Measurements from ENCODE around the gene TNKS2. TPM values are rescaled to one million over a fixed set of nuclear protein-coding genes. Genes with fewer than 3 reads are reported as not detected.
"Not testable (repeated sequence)": the region's sequence is repeated elsewhere in the genome, so short reads cannot be mapped to it uniquely, and the experiment has no call there.

Gene TNKS2
- total RNA-seq (2014; rRNA removed; shearing (Covaris generic)) = 16.7 and 19.2 TPM in 2 replicates

DNA sequence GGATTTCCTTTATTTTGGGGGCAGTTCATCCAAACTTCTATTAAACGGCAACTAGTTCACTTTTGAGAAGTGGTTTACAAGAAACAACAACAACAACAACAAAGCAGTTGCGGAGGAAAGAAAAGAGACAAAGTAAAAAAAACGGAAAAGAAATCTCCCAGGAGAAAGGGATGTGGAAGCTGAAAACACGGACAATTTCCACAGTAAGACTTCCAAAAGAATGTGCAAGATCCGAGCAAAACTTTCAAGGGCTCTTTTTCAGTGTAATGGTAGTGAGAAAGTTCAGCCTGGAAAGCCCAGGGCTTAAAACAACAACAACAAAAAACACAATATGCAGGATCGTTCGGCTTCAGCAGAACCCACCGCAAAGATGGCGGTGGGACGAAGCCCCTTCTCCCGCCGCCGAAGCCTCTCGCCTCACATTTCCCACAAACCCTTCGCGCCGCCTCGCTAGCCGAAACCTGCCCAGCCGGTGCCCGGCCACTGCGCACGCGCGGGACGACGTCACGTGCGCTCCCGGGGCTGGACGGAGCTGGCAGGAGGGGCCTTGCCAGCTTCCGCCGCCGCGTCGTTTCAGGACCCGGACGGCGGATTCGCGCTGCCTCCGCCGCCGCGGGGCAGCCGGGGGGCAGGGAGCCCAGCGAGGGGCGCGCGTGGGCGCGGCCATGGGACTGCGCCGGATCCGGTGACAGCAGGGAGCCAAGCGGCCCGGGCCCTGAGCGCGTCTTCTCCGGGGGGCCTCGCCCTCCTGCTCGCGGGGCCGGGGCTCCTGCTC lies at the start of gene TNKS2:
TNKS2 (plus strand) TSS at position 553 of the 775 bp plus-strand sequence. CDS start 265 bp downstream, outside the sequence.
- peak; percentile 89 for DNase-seq (ENCODE audit: low read depth)

DNA sequence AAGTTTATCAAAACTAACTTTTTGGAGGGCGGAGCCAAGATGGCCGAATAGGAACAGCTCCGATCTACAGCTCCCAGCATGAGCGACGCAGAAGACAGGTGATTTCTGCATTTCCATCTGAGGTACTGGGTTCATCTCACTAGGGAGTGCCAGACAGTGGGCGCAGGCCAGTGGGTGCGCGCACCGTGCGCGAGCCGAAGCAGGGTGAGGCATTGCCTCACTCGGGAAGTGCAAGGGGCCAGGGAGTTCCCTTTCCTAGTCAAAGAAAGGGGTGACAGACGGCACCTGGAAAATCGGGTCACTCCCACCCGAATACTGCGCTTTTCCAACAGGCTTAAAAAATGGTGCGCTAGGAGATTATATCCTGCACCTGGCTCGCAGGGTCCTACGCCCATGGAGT lies 48.6 kb upstream of the TNKS2 start:
- not testable (repeated sequence) for DNase-seq (ENCODE audit: low read depth)

DNA sequence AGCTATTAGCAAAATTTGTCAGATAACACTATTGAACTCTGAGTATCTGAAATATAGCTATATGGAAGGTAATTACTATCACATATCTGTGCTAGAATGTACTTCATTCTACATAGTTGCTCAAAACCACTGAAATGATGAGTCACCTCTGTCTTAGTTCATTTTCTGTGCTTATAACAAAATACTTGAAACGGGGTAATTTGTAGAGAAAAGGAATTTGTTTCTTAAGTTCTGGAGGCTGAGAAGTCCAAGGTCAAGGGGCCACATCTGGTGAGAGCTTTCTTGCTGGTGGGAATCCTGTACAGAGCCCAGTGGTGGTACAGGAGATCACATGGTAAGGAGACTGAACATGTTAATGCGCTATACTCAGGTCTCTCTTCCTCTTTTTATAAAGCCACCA lies 41.9 kb upstream of the TNKS2 start:
- peak; percentile 63 for DNase-seq (ENCODE audit: low read depth)

DNA sequence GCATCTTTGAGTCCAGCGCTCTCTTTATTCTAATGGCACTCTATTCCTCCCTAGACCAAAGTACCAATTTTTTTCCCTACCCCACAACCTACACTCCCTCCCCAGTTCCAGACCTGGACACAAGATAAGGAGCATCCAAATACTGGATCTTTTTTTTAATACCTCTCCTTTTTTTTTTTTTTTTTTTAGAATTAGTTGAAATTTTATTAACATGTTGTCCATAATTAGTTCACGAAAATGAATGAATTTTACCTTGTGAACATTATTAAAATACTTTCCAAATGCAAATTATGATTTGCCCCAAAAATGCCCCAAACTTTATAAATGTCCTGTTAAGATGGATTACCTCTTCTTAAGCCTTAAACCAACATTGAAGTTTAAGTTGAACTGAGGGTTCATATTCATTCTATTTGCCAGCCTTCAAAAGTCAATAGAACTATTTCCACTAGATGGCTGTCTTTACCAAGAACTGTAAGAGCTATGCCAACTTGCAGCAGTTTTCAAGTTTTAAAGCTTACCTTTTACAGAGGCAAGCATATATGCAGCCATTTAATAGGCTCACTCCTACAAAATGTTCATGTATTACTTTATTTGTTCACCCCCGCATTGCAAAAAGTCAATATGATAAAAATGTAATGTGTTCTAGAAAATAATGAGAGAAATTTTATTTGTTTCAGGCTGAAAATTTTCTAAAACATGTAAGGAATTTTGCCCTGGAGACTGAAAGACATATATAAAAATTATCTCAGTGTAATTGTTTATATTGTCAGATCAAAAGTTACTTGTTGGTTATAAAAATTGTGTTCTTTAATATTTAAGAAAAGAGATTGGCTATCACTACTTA lies 39.7 kb upstream of the TNKS2 start:
- DNase-seq (ENCODE audit: low read depth) = peak; percentile 54

DNA sequence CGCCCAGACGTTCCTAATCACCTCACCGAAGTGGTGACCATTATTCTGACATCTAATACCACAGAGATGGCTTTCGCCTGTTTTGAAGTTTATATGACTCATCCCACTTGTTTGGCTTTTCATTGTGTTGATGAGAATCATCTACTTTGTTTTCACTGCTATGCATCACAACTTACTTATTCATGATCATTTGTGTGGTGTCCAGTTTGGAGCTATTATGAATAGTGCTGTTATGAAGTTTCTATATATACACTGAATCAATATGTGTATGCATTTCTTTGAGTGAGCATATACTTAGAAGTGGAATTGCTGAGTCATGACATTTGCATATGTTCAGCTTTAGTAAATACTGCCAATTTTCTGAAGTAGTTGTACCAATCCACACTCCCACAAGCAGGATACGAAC lies 38.6 kb upstream of the TNKS2 start:
- DNase-seq (ENCODE audit: low read depth) = peak; percentile 51

DNA sequence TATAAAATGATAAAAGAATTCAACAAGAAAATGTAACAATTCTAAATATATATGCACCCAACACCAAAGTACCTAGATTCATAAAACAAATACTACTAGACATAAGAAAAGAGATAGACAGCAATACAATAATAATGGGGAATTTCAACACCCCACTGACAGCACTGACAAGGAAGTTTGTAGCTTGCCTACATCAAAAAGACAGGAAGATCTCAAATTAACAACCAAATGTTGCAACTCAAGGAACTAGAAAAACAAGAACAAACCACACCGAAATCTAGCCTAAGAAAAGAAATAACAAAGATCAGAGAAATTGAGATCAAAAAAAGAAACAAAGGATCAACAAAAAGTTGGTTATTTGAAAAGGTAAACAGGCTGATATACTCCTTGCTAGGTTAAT lies 36.5 kb upstream of the TNKS2 start:
- no peak for DNase-seq (ENCODE audit: low read depth)

DNA sequence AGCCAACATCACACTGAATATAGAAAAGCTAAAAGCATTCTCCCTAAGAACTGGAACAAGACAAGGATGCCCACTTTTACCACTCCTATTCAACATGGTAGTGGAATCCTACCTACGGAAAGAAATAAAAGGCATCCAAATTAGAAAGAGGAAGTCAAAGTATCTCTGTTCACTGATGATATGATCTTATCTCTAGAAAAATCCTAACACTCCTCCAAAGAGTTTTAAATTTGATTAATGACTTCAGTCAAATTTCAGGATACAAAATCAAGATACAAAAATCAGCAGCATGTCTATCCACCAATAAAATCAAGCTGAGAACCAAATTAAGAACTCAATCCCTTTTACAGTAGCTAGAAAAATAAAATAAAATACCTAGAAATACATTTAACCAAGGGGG lies 35.3 kb upstream of the TNKS2 start:
- DNase-seq (ENCODE audit: low read depth) = no peak

DNA sequence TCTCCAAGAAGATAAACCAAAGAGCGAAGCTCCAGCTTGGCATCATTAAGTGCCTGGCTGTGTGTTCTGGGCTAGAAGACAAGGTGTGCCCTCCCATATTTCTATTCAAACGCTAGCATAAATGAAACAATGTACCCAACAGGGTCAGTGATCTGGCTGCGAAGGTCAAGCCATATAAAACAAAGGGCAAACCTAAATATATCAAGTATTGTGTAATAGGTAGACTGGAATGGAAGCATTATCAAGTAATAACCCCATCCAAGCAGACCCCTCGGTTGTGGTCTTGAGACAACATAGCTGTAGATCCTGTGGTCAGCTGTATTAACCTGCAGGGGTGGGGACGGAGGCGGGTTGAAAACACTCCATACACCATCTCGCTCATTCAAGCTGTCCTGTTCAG lies 31.6 kb upstream of the TNKS2 start:
- no peak for DNase-seq (ENCODE audit: low read depth)

DNA sequence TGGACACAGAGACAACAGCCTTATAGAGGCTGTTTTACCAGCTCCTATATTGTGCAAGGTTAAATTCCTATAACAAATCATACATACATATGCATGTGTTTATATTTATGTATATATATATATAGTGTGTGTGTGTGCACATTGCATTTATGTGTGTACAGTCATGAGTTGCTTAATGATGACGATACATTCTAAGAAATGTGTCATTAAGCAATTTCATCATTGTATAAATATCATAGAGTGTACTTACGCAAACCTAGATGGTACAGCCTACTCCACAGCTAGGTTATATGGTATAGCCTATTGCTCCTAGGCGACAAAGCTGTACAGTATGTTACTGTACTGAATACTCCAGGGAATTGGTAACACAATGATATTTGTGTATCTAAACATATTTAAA lies 30.1 kb upstream of the TNKS2 start:
- no peak for DNase-seq (ENCODE audit: low read depth)

DNA sequence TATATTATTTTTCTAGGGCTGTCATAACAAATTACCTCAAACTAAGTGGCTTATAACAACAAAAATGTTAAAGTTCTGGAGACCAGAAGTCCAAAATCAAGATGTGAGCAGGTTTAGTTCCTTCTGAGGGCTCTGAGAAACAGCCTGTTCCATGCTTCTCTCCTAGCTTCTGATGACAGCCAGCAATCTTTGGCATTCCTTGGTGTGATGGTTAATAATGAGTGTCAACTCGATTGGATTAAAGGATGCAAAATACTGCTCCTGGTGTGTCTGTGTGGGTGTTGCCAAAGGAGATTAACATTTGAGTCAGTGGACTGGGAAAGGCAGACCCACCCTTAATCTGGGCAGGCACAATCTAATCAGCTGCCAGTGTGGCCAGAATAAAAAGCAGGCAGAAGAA lies 26.3 kb upstream of the TNKS2 start:
- DNase-seq (ENCODE audit: low read depth) = no peak

DNA sequence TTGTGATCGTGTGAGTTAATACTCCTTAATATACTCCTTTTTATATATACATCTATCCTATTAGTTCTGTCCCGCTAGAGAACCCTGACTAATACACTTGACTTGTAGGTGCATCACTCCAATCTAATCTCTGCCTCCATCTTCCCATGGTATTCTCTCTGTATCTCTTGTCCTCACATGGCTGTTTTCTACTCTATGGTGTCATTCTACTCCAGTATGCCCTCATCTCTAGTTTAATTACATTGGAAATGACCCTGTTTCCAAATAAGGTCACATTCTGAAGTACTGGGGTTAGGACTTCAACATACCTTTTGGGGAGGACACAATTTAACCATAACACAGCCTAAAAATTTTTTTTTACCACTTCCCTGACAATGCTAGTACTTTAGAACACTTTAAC lies 25.8 kb upstream of the TNKS2 start:
- no peak for DNase-seq (ENCODE audit: low read depth)

DNA sequence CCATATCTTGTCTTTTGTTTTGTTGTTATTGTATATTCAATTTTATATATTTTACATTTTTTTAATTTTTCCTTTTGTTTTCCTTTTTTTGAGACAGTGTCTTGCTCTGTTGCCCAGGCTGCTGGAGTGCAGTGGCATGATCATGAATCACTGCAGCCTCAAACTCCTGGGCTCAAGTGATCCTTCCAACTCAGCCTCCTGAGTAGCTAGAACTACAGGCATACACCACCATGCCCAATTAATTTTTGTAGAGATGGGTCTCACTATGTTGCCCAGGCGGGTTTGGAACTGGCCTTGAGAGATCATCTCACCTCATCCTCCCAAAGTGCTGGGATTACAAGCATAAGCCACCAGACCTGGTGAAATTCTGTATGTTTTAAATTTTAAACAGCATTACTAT lies 25.4 kb upstream of the TNKS2 start:
- no peak for DNase-seq (ENCODE audit: low read depth)

DNA sequence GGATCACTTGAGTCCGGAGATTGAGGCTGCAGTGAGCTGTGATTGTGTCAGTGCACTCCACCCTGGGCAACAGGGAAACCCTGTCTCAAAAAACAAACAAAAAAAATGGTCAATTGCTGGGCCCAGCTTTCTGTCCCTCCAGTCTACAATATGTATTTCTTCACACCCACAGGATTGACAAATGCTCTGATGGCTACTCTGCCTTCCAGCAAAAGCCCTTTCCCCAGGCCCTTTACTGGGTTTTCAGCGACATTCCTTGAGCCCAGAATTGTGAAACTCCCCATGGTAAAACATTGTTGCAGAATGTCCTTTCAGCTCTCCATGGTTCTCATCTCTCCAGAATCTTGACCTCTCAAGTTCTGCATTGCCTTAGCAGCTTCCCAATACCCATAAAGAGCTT lies 23.7 kb upstream of the TNKS2 start:
- DNase-seq (ENCODE audit: low read depth) = no peak

DNA sequence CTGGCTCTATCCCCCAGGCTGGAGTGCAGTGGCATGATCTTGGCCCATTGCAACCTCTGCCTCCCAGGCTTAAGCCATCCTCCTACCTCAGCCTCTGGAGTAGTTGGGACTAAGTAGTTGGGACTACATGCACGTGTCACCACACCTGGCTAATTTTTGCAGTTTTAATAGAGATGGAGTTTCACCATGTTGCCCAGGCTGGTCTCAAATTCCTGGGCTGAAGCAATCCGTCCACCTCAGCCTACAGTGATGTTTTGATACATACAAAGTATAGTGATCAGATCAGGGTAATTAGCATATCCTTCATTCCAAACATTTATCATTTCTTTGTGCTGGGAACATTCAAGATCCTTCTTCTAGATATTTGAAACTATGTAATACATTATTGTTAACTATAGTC lies 22.5 kb upstream of the TNKS2 start:
- DNase-seq (ENCODE audit: low read depth) = no peak

DNA sequence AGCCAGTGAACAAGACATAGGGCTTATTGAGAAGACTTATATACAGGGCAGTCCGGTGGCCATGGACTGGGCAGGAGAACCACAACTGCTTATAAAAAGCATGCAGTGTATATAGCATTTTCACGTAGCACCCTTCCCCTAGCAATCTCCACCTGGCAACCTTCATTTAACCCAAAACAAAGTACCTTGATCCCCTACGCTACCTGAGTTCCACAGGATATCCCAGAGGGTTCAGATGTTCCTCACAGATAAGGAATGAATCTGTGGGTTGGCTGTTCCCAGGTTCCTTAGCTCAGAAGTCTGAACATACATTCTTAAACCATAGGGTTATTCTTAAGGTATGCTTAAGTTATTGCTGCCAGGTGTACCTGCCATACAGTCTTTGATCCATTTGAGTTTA lies 22.0 kb upstream of the TNKS2 start:
- DNase-seq (ENCODE audit: low read depth) = no peak

DNA sequence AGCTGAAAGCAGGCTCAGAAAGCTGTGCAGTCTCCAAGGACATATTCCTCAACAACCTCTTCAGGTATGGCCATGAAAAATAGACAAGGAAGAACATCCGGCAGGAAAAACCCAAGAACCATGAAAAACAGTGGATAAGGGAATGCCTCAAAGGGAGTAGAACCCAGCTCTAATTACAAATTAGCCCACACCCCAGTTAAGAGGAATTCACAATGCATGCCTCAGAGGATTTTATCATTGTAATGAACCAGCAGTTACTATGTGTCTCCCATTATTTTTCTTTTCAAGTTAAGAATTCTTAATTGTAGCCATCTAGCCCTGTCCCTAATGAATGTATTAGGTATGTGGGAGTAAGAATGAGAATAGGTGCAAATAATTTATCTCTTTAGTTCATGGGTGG lies 19.7 kb upstream of the TNKS2 start:
- no peak for DNase-seq (ENCODE audit: low read depth)

DNA sequence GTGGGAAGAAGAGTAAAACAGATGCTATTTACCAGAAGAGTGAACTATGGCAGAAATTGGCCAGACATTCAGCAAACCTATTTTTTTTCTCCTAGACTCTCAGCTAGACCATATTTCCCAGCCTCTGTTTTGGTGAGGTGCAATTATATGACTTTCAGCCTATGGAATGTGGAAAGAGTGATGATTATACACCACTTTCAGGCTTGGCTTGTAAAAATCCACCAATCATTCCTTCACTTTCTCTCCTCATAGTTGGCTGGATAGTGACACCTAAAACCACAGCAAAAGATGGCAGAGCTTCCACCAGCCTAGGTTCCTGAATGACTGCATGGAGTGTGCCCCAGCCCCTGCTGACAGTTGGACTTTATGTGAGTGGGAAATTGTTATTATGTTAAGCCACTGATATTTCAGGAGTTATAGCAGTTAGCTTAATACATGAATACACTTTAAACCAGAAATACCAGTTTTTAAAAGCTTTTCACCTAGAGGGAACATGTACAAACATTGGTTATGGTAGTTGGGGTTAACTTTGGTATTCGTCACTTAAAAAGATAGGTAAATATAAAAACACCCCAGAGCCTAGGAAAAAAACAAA lies 19.1 kb upstream of the TNKS2 start:
- DNase-seq (ENCODE audit: low read depth) = no peak

DNA sequence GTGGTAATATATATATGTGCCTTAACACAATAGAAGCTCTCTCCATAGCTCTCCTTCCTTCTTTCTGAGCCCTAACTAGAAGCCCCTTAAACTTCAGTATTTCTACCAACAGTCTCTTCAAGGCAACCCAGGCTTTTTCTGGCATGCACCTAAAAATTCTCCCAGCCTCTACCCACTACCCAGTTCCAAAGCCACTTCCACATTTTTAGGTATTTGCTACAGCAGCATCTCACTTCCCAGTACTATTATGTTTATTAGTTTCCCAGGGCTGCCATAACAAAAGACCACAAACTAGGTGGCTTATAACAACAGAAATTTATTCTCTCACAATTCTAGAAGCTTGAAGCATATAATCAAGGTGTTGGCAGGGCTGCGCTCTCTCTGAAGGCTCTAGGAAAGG lies 15.7 kb upstream of the TNKS2 start:
- DNase-seq (ENCODE audit: low read depth) = no peak

DNA sequence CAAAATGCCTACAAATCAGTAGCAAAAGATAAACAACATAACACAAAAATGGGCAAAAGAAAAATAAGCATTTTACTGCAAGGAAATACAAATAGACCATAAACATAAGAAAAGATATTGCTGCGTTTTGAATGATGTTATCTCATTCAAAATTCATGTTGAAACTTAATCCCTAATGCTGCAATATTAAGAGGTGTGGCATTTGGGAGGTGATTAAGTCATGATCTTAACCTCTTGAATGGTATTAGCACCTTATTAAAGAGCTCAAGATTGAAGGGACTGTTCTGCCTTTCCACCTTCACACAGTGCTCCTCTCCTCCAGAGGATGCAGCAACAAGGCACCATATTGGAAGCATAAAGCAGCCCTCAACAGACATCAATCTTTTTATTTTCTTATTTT lies 12.4 kb upstream of the TNKS2 start:
- DNase-seq (ENCODE audit: low read depth) = no peak

DNA sequence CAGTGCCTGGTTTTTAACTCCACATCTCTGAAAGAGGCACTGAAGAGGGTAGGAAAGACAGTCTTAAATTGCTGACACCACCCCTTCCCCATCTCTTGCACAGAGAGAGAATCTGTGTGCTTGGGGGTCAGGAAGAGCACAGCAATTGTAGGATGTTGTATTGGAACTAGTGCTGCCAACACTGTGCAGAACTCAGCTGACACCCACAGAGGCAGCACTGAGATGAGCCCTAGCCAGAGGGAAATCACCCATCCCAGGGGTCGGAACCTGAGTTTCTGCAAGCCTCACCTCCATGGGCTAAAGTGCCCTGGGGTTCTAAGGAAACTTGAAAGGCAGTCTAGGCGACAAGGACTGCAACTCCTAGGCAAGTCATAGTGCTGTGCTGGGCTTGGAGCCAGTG lies 11.0 kb upstream of the TNKS2 start:
- DNase-seq (ENCODE audit: low read depth) = no peak

DNA sequence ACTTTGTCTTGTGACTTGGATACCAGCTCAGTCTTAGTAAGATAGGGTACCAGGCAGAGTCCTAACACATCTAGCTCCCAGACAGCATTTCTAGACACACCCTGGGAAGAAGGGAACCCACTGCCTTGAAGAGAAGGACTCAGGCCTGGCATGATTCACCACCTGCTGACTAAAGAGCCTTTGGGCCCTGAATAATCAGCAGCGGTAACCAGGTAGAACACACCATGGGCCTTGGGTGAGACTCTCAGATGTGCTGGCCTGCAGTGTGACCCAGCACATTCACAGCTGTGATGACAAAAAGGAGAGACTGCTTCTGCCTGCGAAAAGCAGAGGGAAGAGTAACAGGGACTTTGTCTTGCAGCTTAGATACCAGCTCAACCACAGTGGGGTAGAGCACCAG lies 10.4 kb upstream of the TNKS2 start:
- no peak for DNase-seq (ENCODE audit: low read depth)

DNA sequence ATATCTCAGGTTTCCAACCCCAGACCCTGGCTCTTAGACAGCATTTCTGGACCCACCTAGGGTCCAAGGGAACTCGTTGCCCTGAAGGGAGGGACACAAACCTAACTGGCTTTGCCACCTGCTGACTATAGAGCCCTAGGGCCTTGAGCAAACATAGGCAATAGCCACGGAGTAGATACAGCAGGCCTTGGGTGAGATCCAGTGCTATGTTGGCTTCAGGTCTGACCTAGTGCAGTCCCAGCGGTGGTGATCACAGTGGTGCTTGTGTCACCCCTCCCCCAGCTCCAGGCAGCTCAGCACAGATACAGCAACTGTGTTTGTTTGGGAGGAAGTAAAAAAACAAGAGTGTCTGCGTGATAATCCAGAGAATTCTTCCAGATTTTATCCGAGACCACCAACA lies 9.7 kb upstream of the TNKS2 start:
- no peak for DNase-seq (ENCODE audit: low read depth)

All from RPMI7951 (cell line).